ENCODE results near the gene GRM1.

Gene GRM1

DNA sequence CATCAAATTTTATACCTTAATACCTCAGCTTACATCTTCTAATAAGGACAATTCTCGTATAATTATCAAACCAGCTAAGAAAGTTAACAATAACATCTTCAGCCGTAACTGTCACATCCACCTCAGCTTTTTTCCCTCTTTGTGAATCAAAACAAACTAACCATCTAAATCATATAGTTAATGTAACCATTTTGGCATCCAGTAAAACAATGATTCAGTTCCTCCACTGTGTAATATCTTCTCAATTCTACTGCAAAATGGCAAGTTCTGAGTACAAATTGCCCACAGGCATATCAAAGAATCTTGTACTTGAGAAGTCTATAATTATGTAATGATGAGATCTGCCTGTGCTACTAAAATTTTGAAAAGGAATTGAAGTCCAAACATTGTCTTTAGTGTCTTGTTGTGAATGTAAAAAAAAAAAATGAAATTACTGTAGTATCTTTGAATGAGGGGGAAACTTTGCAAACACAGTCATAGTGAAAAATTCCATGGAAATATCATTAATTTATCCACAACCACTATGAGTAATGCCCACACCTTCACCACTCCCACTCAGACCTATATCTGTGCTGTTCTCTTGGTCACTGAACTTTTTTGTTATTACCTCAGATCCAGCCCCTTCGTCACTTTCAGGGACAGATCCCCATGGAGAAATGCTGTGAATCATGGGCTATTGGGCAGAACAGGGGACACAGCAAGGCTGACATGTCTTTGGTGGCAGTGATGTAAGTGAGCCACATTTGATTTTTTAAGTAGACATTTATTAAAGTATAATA, 336.1 kb downstream of the GRM1 start:
- H3K9me3 ChIP-seq (ENCODE audit: control insufficient read depth, insufficient read depth, low read length), result no peaks in the 10 kb centered on the region
- H4K20me1 ChIP-seq (ENCODE audit: control insufficient read depth, insufficient read depth, low read depth, low read length), result no peaks in the 10 kb centered on the region
- H3K27me3 ChIP-seq (ENCODE audit: control insufficient read depth, low read length), result no peaks in the 10 kb centered on the region
- H3K27ac ChIP-seq (ENCODE audit: low read depth, low read length), result no peak overlapping the region
- no peaks in the 10 kb centered on the region for H3F3A ChIP-seq (ENCODE audit: control insufficient read depth, insufficient read depth)
- H3K4me2 ChIP-seq (ENCODE audit: low read length), result no peak overlapping the region
- TF ChIP-seq, protein P1, sequence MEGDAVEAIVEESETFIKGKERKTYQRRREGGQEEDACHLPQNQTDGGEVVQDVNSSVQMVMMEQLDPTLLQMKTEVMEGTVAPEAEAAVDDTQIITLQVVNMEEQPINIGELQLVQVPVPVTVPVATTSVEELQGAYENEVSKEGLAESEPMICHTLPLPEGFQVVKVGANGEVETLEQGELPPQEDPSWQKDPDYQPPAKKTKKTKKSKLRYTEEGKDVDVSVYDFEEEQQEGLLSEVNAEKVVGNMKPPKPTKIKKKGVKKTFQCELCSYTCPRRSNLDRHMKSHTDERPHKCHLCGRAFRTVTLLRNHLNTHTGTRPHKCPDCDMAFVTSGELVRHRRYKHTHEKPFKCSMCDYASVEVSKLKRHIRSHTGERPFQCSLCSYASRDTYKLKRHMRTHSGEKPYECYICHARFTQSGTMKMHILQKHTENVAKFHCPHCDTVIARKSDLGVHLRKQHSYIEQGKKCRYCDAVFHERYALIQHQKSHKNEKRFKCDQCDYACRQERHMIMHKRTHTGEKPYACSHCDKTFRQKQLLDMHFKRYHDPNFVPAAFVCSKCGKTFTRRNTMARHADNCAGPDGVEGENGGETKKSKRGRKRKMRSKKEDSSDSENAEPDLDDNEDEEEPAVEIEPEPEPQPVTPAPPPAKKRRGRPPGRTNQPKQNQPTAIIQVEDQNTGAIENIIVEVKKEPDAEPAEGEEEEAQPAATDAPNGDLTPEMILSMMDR (IDR thresholded peaks at IDR 0.05; ENCODE audit: low read depth, low read length, poor library complexity, severe bottlenecking), result no peak
- no peak for TF ChIP-seq EZH2phosphoT487 (IDR thresholded peaks at IDR 0.05; ENCODE audit: borderline replicate concordance, low read length)
- H3K36me3 ChIP-seq (ENCODE audit: control insufficient read depth, low read length), result no peaks in the 10 kb centered on the region
- no peaks in the 10 kb centered on the region for H3K79me2 ChIP-seq (ENCODE audit: control insufficient read depth, low read length)
- no peak overlapping the region for H3K4me3 ChIP-seq (ENCODE audit: low read length)
- no peaks in the 10 kb centered on the region for H3K4me1 ChIP-seq (ENCODE audit: control insufficient read depth, low read length)
- H3K9me2 ChIP-seq (replicated peaks; ENCODE audit: control insufficient read depth, low read length), result no peaks in the 10 kb centered on the region

DNA sequence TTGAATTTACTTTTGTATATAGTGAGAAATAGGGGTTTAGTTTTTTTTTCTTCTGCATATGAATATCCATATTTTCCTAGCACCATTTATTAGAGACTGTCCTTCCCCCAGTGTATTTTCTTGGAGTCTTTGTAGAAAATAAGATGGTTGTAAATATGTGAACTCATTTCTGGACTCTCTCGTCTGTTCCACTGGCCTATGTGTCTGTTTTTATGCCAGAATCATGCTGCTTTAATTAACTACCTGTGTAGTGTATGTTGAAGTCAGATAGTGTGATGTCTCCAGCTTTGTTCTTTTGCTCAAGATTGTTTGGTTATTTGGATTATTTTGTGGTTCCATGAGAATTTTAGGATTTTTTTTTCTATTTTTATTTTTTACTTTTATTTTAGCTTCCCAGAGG, 338.2 kb downstream of the GRM1 start:
- H3K79me2 ChIP-seq (ENCODE audit: control insufficient read depth, low read length), result no peaks in the 10 kb centered on the region
- H3K27ac ChIP-seq (ENCODE audit: low read depth, low read length), result no peak overlapping the region
- H3K27me3 ChIP-seq (ENCODE audit: control insufficient read depth, low read length), result no peaks in the 10 kb centered on the region
- no peaks in the 10 kb centered on the region for H3F3A ChIP-seq (ENCODE audit: control insufficient read depth, insufficient read depth)
- no peaks in the 10 kb centered on the region for H3K9me2 ChIP-seq (replicated peaks; ENCODE audit: control insufficient read depth, low read length)
- no peaks in the 10 kb centered on the region for H4K20me1 ChIP-seq (ENCODE audit: control insufficient read depth, insufficient read depth, low read depth, low read length)
- TF ChIP-seq, protein P1 (IDR thresholded peaks at IDR 0.05; ENCODE audit: low read depth, low read length, poor library complexity, severe bottlenecking), result no peak
- no peak for TF ChIP-seq EZH2phosphoT487 (IDR thresholded peaks at IDR 0.05; ENCODE audit: borderline replicate concordance, low read length)
- no peak overlapping the region for H3K4me2 ChIP-seq (ENCODE audit: low read length)
- H3K9me3 ChIP-seq (ENCODE audit: control insufficient read depth, insufficient read depth, low read length), result no peaks in the 10 kb centered on the region; the same call in 1 of the 2 replicates
- no peaks in the 10 kb centered on the region for H3K36me3 ChIP-seq (ENCODE audit: control insufficient read depth, low read length)
- no peaks in the 10 kb centered on the region for H3K4me1 ChIP-seq (ENCODE audit: control insufficient read depth, low read length)
- H3K4me3 ChIP-seq (ENCODE audit: low read length), result no peak overlapping the region

DNA sequence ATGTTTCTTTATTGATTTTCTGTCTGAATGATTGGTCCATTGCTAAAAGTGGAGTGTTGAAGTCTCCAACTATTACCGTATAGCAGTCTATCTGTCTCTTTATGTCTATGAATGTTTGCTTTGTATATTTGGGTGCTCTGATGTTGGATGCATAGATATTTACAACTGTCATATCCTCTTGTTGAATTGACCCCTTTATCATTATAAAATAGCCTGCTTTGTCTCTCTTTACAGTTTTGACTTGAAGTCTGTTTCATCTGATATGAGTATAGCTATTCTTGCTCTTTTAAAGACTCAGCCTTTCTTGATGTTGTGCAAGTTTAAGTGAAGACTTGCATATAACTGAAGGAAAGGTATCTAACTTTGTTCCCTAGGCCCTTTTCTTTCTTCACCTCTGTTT, 341.0 kb downstream of the GRM1 start:
- Histone ChIP-seq H3K9me2 (replicated peaks; ENCODE audit: control insufficient read depth, low read length) (no peaks in the 10 kb centered on the region), H4K20me1 (ENCODE audit: control insufficient read depth, insufficient read depth, low read depth, low read length) (no peaks in the 10 kb centered on the region), H3K9me3 (ENCODE audit: control insufficient read depth, insufficient read depth, low read length) (no peaks in the 10 kb centered on the region; the same call in 1 of the 2 replicates), H3K4me1 (ENCODE audit: control insufficient read depth, low read length) (no peaks in the 10 kb centered on the region), H3K4me2 (ENCODE audit: low read length) (no peak overlapping the region), H3K4me3 (ENCODE audit: low read length) (no peak overlapping the region), H3F3A (ENCODE audit: control insufficient read depth, insufficient read depth) (no peaks in the 10 kb centered on the region), H3K79me2 (ENCODE audit: control insufficient read depth, low read length) (no peaks in the 10 kb centered on the region), H3K27me3 (ENCODE audit: control insufficient read depth, low read length) (no peaks in the 10 kb centered on the region), H3K27ac (ENCODE audit: low read depth, low read length) (no peak overlapping the region), H3K36me3 (ENCODE audit: control insufficient read depth, low read length) (no peaks in the 10 kb centered on the region)
- TF ChIP-seq, protein P1 (IDR thresholded peaks at IDR 0.05; ENCODE audit: low read depth, low read length, poor library complexity, severe bottlenecking), result no peak
- no peak for TF ChIP-seq EZH2phosphoT487 (IDR thresholded peaks at IDR 0.05; ENCODE audit: borderline replicate concordance, low read length)

Data from DOHH2 (cell line).